Stimulated activated CD8-positive, alpha-beta memory T cell treated with anti-CD3 and anti-CD28 coated beads, Interleukin-2, amount 100 ng/mL, for 48 hours (primary cell): ENCODE measurements around the gene CDK6.

Experiments
- DNase-seq, 2 donors: peaks; one replicate each; pipeline ENCODE4 v3.0.0-alpha.2; 2020; ENCODE audit warnings: low read depth in 2 of 2

Gene CDK6

DNA sequence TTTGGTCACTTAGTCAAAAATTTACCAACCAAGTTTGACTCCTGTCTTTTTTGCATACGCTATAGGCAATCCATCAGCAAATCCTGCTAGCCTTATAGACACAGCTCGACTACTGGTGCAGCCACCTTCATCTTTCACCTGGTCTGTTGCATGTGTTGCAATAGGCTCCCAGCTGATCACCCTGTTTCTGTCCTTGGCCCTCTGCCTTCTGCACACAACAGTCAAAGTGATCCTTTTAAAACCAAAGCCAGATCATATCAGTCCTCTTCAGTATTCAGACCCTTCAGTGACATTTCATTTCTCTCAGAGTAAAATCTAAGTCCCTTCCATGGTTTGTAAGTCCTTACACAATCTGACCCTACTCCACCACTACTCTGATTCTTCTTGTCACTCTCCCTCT, 10.9 kb upstream of the CDK6 start:
- no peak for DNase-seq

DNA sequence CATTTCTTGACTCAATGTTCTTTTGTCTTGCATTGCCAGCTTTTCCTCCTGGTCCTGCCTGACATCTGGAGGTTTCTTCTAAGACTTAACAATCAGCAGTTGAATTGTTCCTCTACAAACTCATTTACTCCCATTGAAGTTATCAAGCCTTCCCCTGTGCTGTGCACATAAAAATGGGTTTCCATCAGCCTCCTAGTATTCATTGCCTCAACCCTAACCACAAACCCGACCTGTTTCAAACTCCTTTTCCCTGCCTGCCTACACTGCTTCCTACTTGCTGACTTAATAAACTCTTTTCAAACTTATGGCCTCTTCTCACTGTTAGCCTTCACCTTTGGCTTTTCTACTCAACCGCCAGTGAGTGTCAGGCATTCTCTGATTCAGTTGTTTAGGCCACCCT, 9.4 kb upstream of the CDK6 start:
- no peak for DNase-seq

DNA sequence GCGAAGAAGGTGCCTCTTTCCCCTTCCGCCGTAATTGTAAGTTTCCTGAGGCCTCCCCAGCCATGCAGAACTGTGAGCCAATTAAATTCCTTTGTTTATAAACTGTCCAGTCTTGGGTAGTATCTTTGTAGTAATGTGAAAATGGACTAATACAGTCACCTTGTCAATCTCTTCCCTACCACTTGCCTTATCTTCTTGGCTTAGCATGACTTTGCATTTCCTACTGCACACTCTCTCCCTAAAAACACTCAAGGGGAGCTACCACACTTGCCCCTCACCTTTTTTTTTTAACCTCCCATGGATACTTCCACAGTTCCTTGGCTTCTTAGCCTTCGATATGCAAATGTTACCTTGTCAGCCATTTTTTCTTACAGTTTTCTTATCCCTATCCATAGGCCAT, 7.4 kb upstream of the CDK6 start:
- no peak for DNase-seq

DNA sequence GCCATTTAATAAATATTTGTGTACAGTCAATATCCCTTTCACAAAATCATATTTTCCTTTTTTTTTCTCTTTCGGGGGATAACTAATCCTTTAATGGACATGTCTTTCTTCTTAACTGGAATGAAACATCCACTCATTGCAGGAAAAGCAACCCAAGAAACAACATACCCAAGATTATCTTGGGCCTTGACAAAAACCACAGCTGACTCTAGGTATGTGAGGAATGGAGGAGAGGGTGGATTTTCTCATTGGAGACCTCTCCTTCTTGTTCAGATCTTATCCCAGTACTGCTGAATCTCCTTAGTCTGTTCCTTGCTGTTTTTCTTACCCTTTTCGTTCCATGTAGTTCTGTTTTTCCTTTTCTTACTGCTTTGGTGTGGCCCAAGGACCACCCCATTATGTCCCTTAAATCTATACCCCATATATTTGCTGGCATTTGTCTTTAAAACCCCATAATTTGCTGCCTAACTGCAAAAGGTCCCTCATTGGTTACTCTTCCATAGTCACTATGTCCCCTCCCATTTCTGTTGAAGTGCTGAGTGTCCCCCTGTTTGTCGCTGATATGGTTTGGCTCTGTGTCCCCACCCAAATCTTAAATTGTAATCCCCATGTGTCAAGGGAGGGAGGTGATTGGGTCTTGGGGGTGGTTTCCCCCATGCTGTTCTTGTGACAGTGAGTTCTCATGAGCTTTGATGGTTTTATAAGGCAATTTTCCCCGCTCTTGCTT, 6.8 kb upstream of the CDK6 start:
- no peak for DNase-seq

DNA sequence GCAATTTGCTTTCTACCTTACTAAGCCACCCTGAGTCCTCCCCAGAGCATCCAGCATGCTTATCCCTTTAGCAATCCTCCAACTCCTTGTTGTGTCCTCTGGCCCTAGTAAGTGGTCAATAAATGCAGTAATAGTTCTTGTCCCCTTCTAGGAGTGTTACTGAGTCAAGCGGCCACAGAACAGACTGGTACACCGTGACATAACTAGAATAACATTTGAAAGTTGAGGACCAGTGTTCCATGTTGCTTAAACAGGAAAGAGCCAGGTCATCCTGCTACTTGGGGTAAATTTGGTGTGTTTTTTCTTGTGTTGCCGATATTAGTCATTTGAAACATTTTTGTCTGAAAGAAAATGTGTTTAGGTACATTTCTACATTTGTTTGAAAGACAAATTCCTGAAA, 4.8 kb upstream of the CDK6 start:
- no peak for DNase-seq

DNA sequence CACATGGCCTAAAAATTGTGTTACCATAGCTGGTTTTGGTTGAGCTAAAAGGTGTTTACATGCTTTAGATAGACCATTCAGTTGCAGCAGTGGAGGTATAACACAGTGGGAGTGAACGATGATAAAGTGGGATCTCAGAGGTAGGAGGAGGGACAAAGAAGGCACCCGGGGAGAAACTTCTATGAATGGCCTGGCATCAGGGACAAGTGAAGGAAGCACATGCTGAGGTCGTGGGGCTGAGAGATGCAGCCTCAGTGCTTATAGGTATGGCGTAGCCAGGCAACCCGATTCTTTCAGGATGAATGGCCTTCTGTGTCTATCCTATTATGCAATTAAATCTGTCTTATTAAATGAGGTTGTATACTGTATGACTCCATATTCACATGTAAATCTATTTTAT, 3.9 kb upstream of the CDK6 start:
- no peak for DNase-seq

DNA sequence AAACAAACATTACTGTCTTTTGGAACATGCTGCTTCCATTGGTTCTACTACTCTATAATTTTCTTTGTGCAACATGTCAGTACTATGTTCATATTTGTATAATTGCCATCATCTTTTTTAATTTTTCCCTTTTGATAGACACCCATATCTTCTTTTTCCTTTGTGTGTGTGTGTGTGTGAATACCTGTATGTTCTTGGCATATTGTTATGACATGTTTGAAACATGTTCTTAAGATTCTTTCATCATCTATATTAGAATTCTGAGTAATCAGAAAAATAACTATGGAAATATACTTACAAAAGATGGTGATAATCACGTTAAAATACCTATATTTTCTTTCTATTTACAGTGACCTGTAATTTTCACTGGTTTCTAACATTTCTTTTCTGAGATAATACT, 3.5 kb upstream of the CDK6 start:
- DNase-seq: no peak

DNA sequence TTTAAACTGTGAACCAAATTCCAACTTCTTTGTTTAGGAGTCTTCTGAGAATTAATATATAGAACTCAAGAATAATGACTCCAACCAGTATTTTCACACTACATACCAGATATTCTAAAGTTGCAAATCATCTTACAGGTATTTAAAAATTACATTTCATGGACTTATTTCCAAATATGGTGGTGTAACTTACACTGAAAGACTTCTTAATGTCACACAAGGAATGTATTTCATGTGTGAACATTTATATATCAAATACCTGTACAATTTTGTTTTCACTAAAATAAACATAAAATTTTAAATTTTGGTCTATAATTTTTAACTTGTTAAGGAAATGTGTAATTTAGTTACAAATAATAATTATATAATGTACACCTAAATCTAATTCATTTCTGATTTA, 2.6 kb upstream of the CDK6 start:
- no peak for DNase-seq

DNA sequence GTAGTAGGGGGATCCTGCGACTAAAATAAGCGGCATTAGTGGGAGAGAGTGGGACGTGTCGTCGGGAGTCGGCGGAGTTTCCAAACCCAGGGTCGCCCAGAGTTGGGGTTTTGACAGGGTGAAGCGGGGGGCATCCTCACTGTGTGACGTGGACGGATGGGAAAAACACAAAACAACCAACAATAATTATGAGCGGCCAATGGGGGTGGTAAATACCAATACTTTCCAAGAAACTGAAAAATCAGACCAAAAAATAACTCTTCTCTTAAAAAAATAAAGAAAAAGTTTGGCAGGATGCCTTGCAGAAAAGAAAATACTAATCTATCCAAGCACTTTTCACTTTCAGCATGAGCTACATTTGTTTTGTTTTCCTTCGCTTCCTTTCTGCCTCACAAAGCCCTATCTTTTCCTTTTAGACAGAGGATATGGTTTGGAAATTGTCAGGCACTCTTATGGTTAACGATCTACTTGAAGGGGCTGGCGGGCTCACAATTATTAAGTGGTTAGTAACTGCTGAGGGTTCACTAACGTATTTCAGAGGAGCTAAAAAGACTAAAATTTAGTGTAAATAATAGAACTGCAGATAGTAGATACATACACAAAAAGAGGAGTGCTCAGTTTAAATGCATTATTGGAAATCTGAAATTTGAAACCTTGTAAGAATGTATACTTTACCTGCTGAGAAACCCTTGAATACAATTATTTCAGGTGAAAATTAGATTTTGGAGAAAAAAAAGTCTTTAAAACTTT, 802 bp upstream of the CDK6 start:
- DNase-seq: no peak

DNA sequence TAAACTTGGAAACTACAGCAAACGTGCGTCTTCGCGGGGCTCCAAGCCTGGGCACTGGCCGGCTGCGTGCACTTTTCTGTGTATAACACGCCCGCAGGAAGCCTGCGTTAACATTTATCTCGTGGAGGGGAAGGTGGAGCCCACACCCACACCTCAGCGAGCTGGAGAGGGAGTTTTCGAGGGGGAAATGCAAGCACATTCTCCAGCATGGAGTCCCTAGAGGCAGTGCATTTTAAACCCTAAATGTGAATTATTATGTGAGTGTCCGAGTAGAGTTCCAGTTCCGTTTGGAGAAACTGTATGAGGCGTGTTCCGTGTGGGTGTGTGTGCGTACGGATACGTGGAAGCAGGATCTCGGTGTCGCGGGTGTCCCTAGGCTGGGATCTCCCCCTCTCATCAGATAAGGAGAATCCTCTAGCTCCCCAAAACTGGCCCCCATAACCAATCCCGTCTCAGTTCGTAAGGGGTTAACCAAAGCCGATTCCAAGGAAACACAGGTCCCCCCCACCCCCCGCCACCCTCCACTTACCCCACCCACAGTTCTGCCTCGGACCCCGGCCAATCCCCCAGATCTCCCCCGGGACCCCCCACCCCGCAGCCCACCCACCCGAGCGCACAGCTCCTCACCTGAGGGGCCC, 403 bp downstream of the CDK6 start:
- DNase-seq: no peak

DNA sequence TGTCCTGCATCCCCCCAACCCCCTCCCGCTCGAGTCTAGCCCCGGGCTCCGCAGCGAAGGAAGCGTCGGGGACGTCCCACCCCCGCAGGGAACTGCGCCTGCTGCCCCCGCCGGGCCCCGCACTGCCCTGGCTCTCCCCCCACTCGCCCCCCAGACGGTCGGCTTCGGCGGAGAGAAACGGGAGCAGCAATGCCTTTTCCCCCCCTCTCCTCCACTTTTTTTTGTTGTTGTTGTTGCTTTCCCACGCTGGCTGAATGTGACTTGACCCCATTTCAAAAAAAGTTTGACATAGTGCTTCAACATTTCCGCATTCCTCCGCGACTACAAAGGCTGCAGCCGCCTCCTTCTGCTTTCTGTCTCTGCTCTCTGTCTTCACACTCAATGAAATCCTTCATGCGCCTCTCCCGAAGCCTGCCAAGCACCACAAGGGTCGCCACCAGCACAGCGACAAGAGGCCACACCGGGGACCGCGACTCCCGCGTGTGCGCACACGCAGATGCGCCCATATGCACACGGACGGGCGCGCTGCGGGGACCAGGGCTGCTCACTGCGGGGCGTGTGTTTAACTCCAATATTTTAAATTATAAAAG, 1.0 kb downstream of the CDK6 start:
- DNase-seq: peak; percentile 42 to 46

DNA sequence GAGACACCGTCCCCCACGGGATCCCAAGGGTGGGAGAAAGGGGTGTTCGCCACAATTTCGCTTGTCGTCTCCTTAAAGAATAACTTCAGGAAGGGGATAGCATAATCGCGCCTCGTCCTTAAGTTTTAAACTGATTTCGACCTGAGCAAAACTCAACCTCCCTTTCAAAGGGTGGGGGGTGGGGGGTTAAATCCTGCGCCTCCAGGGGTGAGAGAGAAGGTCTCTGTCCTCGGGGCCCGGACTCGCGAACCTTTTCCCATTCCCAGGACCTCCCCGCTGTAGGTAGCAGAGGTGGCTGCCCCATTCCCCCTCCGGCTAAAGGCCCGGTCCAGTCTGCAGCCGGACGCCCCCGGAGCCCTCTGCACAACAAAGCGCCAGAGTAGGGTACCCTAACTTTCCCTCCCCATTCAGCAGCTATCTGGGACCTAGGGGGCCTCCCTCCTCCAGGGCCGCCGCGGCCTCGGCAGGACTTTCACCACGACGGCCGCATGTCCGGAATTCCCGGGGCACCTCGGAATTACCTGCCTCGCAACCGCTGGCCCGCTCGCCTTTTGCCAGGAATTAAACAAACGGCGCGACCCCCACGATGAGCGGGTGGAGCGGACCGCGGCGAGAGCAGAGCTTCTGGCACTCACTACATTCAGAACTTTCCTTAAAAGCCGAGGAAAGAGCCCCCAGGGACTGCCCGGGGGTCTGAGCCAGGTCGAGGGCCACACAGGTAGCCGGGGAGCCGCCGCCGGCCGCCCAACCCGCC, 1.7 kb downstream of the CDK6 start:
- DNase-seq: no peak

DNA sequence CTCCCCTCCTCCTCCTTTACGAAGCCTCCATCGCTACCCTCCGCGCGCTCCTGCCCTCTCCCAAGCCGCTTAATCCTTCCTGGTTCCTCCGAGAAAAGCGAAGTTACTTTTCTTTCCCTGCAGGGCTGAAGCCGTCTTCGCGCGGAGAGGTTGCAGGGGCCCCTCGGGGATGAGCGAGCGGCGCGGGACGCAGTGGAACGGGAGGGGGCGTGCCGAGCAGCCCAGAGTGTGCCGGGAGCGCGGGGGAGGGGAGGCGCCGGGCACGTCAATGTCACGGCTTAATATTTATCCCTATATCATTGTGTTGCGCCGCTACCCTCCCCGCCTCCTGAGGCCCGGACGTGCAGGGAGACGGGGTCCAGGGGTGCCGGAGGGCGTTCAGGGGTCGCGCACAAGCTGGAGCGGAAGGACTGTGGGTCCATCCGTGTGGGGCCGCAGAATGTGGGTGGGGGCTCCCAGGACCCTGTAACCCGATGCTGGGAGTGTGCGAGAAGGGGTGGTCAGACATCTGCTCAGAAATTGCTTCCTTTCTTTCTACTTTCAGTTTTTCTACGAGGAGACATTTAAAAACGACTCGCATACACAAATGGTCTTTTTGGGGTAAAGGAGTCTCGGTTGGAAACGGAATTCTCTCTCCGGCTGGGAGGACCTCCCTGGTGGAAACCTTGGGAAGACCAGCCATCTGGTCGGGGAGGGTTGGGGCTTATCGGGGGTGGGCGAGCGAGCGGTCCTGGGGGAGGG, 2.4 kb downstream of the CDK6 start:
- DNase-seq: peak; percentile 80 to 85

DNA sequence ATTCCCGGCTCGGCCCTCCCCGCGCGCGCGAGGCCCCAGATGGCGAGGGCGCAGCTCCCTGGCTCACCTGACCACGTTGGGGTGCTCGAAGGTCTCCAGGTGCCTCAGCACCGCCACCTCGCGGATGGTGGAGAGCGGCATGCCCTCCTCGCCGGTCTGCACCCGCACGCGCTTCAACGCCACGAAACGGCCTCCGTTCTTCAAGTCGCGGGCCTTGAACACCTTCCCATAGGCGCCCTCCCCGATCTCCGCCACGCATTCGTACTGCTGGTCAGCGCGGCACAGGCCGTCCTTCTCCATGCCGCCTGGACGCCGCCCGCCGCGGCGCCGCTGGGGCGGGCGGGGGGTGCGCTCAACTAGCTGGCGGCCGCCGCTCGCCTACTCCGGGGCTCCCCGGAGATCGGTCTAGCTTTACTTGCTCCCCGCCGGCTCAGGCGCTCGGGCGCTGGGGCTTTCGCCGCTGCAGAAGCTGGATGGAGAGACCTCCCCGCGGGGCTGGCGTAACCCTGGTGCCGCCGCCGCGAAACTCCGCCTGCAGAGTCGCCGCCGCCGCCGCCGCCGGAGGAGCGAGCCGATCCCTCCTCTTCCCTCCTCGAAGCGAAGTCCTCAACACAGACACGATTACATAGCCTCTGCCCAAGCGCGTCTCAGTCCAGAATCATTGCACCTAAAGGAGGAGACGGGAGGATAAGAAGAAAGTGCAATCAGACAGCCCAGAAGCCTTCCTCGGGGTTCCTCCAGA, 3.2 kb downstream of the CDK6 start:
- DNase-seq: peak; percentile 78 to 80

DNA sequence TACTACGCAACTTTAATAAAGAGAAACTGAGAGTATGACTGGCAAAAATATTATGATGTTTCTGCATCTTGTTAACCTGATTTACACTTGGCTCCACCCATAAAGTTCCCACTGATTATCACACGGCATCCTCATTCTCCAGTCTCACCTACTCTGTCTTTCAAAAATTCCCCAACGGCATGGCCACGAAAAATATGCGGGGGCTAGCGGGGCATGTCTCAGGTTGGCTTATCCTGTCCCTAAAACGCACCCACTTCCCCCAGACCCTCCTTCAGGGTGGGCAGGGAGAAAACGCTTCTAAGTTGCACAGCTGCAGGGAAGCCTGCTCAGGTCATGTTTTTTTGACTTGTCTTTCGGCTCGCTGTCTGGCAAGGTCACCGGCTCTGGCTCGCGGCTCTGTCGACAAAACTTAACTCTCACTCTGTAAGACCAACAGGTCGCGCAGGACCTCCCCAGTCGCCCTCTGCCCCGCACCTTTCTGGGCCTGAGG, 3.8 kb downstream of the CDK6 start:
- no peak for DNase-seq

DNA sequence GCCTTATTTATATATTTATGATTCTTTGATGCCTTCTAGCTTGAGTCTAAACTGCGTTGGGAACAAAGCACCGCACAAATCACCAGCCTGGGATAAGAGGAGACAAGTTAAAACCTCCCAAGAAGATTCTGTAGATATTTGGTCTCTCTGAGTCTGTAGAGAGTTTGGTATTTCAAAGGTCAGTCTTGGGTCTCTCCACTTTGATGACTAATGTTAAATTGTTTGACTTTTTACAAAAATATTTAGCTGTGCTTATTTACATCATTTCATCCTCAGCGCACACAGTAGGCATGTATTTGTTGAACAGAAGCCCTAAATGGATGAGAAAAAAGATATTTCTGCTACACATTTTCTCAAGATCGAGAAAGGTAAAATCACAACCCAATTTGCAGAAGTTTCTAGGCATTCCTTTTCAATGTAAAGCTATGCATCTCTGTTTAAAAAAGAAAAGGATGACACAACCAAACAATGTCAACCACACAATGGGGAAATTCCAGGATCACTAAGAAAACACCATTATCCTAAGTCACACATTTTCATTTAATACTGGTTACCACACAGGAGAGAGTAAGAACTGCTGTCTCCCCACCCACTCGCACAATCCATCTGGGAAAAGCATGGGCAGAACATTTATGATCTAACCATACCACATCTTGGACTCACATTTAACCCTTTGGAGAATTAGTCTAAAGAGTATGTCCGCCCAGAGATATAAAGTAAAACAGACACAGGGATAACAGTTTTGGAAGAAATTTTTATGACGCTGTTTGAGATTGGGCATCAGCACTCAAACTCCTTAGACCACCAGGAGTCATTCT, 4.4 kb downstream of the CDK6 start:
- DNase-seq: no peak

DNA sequence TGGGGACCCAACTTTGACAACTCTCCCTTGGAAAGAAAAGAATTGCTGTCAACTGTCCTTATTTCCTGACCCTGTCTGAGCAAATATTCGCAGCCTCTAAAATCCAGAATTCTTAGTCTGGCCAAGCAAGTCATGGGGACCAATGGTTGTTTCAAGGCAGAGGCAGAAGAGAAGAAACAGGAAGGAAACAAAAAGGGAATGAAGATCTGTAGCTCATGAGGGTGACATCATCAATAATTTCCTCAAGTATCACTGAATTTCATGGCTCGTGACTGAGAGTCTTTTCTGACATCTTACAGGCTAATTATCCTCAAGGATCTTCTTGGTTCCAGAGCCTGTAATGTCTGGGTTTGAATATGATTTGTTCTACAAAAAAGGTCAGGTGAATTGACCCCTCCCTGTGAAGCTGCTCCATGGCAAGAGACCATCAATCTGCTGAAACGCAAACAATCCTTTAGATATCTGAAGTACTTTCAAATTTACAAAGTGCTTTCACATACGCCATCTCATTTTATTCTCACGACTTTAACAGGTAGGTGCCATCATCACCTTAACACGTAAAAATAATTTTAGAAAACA, 5.8 kb downstream of the CDK6 start:
- DNase-seq: no peak

DNA sequence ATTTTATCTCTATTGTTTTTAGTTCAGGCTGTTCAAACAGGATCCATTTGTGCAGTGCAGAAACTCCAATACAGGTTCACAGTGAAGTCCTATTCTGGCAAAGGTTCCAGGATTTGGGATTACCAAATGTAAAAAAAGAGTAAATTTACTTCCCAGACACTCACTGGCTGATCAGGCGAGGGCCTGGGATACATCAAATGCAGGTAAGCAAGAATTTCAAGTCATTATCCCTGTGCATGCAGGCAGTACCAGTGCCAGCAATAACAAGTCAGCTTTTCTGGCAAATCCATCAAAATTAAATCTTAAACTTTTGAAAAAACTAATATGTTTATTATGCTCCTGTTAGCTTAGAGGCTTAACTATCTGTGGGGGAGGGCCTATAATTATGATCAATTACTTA, 6.3 kb downstream of the CDK6 start:
- DNase-seq: no peak

DNA sequence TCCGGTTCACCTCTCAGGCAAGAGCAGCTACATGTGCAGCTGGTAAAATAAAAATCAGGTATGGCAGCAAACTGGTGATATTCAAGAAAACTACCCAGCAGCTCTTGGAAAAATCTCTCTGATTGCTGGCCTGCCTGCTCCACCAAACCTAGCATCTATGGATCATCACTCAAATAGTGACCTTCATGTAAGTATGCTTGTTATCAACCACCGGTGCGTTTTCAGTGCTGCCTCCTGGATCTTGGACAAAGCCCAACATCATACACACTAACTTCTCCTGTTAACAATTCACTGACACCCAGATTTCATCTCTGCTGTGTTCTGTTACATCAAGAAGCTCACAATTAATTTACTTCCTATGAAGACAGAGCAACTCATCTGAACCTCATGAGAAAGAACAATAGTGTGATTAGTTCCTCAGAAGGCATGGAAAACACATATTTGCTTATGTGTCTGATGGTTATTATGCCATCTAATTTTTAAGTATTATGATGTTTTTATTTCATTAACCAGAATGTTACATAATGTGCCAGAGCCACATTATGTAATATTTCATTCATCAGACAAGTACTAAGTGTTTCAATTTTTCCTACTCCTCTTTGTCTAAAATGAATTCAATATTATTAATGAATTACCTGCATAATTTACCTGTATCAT, 8.8 kb downstream of the CDK6 start:
- no peak for DNase-seq
